Medulla oblongata (tissue), 1 donor: ENCODE measurements around the gene RSPH1.
A peak's percentile ranks its signal among the peaks of the same experiment; 100 is the strongest.
"Not testable (repeated sequence)": the region's sequence is repeated elsewhere in the genome, so short reads cannot be mapped to it uniquely, and the experiment has no call there.

ENCODE experiments used
- DNase-seq: peaks from one replicate; pipeline ENCODE4 v3.0.0-alpha.2; 2015; ENCODE audit errors: extremely low spot score

RSPH1 gene

DNA sequence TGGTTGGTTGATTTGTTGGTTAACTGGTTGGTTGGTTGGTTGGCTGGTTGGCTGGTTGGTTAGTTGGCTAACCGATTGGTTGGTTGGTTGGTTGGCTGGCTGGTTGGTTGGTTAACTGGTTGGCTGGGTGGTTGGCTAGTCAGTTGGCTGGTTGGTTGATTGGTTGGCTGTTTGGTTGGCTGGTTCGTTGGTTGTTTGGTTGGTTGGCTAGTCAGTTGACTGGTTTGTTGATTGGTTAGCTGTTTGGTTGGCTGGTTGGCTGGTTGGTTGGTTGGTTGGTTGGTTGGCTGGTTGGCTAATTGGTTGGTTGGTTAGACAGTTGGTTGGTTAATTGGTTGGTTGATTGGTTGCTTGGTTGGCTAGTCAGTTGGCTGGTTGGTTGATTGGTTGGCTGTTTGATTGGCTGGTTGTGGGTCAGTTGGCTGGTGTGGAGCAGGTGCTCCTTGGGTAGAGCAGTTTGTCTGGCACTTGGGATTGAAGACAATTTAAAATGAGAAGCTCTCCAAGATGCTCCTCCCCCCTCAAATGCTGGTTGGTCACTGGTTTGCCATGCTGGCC lies 6.9 kb downstream of the RSPH1 start:
- no peak for DNase-seq

GRCh38 chr21:42486531-42486930 lies 9.5 kb downstream of the RSPH1 start:
- no peak for DNase-seq

- DNase-seq = no peak
Measured at GRCh38 chr21:42486072-42486471, 10.0 kb downstream of the RSPH1 start.

DNA sequence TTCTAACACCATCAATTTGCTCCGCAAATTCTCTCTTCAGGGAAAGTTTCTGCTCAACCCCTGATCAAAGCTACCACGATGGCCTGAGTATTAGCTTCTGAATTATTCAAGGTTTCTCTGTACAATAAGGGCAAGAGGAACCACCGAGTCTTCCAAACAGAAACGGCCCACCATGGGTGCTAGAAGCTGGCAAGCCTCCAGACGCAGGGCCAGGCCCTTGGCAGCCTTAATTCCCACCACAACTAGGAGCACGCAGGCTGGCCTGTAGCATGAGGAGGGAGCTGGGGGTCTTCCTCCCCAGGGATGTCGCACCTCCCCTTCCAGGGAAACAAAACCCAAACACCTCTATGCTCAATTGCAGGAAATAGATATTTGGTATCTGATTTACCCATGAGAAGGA lies 11.1 kb downstream of the RSPH1 start:
- DNase-seq = no peak

- no peak for DNase-seq
Measured at GRCh38 chr21:42481169-42481568, 14.9 kb downstream of the RSPH1 start.

- no peak for DNase-seq
Measured at GRCh38 chr21:42480736-42481135, 15.3 kb downstream of the RSPH1 start.

DNA sequence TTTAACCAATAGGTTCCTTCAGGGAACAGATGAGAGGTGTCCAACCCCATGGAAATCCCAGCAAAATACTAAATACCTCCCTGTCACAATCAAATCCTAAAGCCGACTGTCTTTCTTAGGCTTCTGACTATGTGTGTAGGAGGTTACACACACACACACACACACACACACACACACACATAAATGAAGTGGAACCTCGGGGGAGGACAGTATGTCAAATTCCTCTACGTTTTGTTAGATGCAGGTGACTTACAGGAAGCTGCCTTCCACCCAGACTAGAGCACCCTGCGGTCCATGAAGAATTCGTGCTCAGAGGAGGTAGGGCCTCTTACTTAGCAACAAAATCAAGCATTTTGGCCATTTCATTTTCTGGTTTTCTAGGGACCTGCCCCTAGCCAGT lies 16.4 kb downstream of the RSPH1 start:
- no peak for DNase-seq

DNA sequence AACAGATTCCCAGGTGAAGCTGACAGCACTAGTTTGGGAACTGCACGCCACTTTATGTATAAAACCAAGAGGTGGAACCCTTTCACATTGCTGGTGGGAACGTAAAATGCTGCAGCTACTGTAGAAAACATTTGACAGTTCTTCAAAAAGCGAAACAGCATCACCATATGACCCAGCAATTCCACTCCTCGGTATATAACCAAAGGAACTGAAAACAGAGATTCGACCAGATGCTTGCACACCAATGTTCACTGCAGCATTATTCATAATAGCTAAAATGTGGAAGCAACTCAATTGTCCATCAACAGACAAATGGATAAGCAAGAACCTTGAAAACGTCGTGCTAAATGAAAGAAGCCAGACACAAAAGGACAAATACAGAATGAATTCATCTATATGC lies 17.5 kb downstream of the RSPH1 start:
- DNase-seq = no peak

DNA sequence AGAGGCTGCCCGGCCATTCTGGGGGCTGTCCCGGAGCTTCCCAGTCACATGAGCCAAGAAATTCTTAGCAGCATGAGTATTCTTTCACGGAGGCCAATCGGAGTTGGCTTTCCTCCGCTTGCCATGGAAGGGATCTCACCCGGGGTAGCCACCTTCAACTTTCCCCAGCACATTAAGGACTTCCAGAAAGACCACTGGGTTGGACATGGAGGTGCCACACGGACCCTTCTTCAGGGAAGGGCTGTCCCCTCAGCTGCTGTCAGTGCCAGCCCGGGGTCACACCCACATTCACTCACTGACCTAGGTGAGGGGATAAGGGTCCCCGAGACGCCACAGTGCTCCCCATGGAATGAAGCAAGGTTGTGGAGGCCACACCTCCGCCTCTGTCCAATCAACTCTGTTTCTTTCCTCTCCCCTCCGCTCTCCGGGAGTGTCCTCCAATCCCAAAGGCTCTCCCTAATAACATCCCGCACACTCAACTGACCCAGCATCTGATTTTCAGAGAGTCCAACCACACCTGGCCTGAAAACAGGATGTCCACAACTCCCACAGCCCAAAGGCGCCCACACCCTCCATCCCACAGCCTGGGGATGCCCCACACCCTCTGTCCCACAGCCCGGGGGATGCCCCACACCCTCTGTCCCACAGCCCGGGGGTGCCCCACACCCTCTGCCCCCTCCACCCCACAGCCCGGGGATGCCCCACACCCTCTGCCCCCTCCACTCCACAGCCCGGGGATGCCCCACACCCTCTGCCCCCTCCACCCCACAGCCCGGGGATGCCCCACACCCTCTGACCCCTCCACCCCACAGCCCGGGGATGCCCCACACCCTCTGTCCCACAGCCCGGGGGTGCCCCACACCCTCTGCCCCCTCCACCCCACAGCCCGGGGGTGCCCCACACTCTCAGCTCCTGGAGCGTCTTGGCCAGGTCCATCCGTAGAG lies 19.4 kb downstream of the RSPH1 start:
- DNase-seq = no peak

GRCh38 chr21:42475526-42476387 lies 20.3 kb downstream of the RSPH1 start:
- no peak for DNase-seq

GRCh38 chr21:42475036-42475435 lies 21.0 kb downstream of the RSPH1 start:
- no peak for DNase-seq

DNA sequence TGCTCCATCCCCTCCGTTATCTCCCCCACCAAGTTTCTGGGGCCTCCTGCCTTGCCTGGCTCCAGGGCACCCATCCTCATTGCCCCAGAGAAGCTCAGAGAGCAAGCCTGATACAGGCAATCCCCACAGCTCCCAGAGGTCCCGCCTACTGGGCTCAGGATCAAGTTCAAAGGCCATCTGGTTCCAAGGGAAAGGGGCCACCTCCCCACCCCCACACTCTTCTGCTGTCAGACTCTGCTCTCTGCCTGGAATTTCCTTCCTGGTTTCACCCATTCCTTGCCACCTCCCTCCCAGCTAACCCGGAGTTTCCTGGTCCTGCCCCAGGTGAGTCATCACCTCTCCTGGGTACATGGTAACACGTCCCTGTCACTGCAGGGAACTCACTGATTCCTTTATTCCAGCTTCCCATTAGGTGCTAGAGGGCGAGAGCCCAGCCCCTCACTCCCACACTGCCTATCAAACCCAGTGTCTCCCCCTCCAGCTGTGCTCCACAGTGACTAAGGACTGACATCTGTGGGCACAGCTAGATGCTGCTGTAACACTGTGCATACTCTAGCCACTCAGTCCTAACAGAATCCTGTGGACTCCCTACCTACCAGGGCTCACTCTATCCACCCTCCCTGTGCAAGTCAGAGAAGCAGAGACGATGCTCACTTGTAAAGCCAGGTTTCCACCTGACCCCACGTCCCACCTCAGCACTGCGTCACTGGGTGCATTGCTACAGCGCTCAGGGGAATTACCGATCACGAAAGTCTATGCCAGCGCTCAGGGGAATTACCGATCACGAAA lies 21.8 kb downstream of the RSPH1 start:
- DNase-seq = no peak

DNA sequence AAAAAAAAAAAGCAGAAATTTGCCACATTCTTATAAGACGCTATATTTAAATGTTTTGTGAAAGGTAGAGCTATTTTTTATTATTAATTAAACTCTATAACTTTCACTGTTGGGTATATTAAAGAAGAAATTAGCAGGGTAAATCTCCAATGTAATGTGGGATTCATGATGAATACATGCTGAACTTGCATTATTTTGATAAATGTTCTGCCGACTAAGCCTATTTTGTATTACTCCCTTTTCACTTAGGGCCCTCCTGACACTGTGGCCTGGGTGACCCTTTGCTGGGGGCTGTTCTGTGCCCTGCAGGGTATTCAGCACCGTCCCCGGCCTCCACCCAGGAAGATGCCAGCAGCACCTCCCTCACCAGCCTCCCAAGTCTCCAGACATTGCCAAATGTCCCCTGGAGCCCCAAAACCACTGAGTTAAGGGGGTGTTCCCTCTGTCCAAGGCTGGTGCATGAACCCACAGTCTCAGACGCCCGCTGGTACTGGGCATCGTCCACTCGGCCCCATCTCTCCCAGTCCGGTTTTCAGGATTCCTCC lies 22.5 kb downstream of the RSPH1 start:
- no peak for DNase-seq

DNA sequence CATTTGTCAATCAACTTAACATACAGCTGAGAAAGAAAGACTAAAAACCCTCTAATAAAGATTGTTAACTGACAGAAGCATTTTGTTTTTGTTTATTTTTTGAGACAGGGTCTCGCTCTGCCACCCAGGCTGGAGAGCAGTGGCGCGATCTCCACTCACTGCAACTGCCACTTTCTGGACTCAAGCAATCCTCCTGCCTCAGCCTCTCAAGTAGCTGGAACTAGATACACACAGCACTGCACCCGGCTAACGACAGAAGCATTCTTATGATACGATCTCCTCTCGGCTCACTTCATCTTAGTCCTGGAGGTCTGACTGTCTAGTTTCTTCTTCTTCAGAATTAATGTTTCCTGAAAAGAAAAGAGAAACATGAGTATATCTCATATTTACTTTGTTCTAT lies 23.5 kb downstream of the RSPH1 start:
- no peak for DNase-seq

DNA sequence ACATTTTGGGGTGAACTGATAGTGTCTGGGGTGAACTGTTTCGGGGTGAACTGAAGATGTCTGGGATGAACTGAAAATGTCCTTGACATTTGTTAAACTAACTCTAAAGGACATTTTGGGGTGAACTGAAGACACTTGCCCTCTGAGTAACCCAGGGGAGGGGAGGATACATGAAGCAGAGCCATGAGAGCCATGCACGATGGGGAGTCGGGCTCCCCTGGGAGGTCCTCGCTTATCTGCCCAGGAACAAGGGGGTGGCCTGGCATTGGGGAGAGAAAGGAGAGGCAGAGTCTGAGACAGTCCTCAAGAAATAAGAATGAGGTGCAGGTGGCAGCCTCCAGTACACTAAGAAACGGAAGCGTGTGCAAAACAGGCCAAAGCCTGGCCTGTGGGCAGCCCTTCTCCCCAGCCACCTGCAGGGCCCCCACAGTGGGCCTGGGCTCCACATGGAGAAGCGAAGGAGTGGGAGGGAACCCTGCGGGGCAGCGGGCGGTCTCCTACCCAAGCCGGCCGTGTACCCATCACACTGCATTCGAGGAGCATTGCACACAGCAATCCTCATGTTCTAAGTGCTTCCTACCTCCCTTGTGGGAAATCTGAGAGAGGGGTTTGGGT lies 24.2 kb downstream of the RSPH1 start:
- no peak for DNase-seq

GRCh38 chr21:42471206-42471605 lies 24.8 kb downstream of the RSPH1 start:
- no peak for DNase-seq

GRCh38 chr21:42469726-42470125 lies 26.3 kb downstream of the RSPH1 start:
- DNase-seq = not testable (repeated sequence)

- DNase-seq = no peak
Measured at GRCh38 chr21:42469272-42469671, 26.8 kb downstream of the RSPH1 start.

GRCh38 chr21:42468491-42469131 lies 27.4 kb downstream of the RSPH1 start:
- peak; percentile 47 for DNase-seq
